Stimulated activated CD8-positive, alpha-beta memory T cell treated with anti-CD3 and anti-CD28 coated beads, Interleukin-7, amount 100 ng/mL, for 1 hour (primary cell): ENCODE measurements around the gene HECTD2.
"Not testable (repeated sequence)": the region's sequence is repeated elsewhere in the genome, so short reads cannot be mapped to it uniquely, and the experiment has no call there.

Experiments used
- DNase-seq, 2 donors: peaks; one replicate each; pipeline ENCODE4 v3.0.0-alpha.2; 2020; ENCODE audit warnings: low read depth in 2 of 2

The HECTD2 gene, protein sequence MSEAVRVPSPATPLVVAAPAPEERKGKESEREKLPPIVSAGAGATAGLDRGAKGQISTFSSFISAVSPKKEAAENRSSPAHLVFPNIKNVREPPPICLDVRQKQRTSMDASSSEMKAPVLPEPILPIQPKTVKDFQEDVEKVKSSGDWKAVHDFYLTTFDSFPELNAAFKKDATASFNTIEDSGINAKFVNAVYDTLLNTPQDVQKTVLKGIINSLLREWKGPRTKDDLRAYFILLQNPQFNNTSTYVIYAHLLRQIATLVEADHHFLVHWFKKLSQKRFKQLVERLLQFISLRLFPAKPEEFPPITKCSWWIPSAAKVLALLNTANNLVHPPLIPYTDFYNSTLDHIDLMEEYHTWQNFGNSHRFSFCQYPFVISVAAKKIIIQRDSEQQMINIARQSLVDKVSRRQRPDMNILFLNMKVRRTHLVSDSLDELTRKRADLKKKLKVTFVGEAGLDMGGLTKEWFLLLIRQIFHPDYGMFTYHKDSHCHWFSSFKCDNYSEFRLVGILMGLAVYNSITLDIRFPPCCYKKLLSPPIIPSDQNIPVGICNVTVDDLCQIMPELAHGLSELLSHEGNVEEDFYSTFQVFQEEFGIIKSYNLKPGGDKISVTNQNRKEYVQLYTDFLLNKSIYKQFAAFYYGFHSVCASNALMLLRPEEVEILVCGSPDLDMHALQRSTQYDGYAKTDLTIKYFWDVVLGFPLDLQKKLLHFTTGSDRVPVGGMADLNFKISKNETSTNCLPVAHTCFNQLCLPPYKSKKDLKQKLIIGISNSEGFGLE

DNA sequence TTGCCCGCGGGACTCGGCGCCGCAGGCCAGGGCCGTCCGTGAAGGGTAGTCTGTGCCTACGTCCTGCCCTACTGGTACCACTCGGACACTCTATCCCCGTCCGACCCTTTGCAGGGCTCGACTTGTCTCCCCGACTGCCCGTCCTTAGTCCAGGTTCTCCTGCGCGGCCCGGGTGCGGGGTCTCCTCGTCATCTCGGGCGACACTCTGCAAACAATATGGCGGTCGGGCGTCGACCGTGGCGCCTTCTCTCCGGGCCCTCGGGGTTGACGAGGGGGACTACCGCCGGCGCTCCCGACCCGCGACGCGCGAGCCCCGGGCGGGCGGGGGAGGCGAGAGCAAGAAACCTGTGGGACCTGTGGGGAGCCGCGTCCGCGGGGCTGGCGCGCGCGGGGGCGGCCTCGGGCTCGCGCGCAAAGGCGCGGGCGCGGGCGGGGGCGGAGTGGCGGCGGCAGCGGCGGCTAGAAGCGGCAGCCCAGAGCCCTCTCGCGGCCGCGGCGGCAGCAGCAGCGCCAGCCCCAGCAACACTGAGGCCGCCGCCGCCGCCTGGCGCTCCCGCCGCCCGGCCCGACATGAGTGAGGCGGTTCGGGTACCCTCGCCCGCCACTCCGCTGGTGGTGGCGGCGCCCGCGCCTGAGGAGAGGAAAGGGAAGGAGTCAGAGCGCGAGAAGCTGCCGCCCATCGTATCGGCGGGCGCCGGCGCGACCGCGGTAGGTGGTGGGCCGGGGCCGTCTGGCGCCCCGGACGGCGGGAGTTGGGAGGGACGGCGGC, at the start of gene HECTD2:
TSS of gene HECTD2 (plus strand) at position 476 of the 769 bp plus-strand sequence. CDS start at position 571, 95 bp downstream.
- DNase-seq = peak; percentile 55 to 59

DNA sequence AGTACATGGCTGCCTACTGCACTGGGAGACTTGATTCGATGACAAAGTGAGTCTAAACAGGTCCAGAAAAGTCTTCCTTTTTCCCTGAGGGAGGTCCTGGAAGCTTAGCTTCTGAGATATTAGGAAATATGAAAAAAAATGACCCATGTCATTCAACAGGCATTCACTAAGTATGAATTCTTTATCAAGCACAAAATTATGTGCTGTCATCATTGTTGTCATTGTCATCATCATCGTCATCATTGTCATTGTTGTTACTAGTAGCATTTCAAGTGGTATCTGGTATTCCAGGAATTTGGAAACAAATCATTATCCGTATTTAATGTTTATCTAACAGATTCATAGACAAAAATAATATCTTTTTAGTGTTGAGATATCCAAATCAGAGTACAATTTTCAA, 49.7 kb upstream of the HECTD2 start:
- no peak for DNase-seq

DNA sequence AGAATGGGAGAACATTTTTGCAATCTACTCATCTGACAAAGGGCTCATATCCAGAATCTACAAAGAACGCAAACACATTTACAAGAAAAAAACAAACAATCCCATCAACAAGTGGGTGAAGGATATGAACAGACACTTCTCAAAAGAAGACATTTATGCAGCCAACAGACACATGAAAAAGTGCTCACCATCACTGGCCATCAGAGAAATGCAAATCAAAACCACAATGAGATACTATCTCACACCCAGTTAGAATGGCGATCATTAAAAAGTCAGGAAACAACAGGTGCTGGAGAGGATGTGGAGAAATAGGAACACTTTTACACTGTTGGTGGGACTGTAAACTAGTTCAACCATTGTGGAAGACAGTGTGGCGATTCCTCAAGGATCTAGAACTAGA, 44.6 kb upstream of the HECTD2 start:
- not testable (repeated sequence) for DNase-seq

DNA sequence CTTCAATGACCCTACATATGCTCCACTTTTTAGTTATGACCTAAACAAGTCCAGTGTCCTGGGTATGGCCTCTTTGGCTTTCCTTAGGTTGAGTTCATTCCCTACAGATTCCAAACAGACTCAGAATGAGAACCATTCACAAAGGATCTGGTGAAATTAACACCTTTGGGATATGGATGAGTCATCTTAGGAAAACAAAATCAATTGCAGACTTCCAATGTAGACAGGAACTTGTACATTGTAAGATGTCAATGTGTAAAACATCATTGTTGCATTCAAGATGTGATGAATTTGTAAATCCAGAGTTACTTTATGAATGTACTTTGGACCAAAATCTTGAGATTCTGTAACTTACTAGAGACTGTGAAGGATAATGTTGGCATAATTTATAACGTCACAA, 43.4 kb upstream of the HECTD2 start:
- no peak for DNase-seq

DNA sequence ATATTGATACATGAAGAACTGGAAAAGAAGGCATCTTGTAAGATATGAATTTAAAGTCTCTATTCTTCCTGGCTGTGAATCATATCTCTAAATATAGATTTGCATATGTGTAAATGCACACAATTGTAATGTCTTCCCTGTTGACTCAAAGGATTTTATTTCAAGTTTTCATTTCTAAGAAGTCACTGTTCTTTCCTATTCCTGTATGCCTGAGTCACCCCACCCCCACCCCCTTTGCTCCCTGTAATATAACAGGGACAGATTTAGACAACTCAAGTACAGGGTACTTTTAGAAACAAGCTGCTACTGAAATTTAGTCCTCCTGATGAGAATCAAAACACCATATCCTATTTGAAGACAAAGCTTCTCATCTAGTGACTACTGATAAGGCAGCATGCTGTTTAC, 43.0 kb upstream of the HECTD2 start:
- no peak for DNase-seq

DNA sequence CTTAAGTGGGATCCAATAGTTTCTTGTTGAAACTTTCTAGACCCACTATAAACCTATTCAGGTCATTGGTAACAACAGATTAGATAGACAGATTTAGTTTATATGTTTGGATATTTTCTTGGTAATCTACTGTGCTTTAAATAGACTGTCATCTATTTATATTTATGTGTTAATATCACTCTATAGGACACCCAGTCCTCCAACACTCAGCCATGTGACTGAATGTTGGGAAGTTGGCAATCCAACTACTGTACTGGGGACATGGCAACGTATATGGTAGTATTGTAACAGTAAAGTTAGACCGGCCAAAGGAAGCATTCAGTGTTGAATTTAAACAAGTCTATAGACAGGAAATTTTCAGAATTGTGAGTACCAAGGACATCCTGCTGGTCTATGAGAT, 42.6 kb upstream of the HECTD2 start:
- no peak for DNase-seq

DNA sequence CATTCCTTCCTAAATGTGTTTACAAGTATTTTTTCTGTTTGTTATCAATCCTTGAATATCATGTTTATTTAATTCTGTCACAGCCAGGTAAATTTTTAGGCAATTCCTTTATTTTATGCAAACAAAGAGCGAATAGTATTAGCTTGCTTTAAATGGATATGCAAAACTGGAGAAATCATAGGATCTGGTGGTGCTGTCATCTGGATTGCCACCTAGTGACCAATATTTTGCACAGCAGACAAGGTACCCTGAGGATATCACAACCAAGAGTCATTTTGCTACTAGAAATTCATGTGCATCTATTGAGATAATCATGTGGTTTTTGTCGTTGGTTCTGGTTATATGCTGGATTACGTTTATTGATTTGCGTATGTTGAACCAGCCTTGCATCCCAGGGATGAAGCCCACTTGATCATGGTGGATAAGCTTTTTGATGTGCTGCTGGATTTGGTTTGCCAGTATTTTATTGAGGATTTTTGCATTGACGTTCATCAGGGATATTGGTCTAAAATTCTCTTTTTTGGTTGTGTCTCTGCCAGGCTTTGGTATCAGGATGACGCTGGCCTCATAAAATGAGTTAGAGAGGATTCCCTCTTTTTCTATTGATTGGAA, 40.1 kb upstream of the HECTD2 start:
- DNase-seq = not testable (repeated sequence)

DNA sequence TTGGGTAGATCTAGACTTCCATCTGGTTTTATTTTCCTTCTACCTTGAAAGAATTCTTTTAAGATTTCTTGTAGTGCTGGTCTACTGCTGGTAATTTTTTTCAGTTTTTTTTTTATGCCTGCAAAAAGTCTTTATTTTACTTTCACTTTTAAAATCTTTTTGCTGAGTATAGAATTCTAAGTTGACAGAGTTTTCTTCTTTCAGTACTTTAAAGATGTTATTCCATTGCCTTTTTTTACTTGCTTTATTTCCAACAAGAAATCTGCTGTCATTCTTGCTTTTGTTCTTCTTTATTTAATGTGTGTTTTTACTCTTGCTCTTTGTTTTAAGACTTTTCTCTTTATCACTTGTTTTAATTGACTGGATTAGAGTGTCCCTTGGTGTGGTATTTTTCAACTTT, 36.1 kb upstream of the HECTD2 start:
- DNase-seq = no peak

DNA sequence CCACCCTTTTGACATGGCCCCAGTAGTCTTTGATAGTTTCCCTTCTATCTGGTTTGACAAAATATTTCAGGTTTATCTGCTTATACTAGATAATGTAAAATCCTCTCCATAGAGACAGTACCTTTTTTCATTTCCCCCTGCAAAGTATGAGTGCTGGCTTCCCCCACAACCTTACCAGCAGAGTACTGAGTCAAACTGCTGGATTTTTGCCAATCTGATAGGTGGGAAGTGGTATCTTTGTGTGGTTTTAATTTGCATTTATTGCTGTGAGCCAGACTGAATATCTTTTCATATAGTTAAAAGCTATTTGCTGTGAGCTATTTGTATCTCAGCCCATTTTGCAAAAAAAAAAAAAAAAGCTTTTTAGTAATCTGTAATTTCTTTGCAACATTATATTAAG, 32.1 kb upstream of the HECTD2 start:
- DNase-seq = no peak

DNA sequence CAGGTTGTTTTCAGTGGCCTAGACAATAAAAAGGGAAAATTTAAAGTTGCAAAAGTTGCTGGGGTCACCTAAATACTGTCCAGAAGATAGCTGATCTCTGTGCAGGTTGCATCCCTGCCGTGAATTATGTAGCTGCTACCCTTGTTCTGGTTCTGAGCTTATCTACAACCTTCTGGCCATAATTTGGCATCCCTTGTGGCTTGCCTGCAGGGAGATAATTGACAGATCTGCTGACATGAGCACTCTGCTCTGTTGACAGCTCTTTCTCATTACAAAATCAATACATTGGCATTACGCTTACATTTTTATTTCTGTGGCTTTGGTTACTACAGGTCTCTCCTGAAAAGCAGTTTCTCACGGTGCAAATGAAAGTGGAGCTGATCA, 29.3 kb upstream of the HECTD2 start:
- no peak for DNase-seq

DNA sequence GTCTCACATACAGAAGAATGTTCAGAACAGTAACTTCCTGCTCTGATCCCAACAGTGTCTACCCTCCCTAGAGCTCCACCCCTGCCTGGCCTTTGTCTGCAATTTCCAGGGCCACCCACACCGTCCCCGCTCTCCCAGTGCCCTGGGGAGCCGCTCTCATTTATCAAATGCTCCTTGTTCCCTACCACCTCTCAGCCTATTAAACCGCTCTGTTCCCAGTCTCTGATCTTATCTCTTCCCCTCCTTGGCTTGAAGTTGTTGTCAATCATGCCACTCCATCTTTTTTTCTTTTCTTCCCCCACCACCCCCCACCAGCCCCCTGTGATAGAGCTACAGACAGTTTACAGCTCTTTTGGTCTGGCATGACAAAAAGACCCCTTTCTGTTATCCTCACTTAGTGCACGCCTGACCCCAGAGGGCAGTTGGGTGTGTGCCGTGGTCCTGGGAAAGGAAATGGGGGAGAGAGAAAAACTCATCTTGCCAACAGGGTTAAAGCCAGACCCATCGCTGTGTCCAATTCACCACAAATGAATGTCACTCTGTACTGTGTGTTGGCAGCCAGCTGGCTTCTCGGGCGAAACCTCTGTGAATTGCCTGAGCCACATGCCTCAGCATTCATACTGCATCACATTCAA, 28.8 kb upstream of the HECTD2 start:
- DNase-seq = no peak

DNA sequence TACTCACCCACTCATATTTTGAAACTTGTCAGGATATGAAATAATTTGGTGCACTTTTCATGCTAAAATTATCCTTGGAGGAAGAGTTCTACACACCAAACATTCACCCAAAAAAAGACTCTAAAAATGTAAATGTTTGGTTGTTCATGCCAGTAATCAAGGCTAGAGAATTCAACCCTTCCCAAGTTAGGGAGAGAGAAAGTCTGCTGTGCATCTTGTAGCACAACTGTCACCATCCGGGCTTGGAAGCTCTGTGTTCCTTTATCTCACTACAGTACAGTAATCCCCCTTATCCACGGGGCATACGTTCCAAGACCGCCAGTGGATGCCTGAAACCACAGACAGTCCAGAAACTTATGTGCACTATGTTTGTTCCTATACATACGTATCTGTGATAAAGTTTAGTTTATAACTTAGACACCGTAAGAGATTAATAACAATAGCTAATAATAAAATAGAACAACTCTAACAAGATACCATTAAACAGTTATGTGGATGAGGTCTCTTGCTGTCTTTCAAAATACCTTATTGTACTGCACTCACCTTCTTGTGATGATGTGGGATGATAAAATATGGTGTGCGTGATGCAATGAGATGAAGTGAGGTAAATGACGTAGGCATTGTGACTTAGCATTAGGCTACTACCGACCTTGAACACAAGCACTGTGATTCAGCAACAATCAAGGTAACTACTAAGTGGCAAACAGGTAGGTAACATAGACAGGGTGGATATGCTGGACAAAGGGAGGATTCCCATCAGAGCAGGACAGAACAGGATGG, 24.6 kb upstream of the HECTD2 start:
- no peak for DNase-seq

DNA sequence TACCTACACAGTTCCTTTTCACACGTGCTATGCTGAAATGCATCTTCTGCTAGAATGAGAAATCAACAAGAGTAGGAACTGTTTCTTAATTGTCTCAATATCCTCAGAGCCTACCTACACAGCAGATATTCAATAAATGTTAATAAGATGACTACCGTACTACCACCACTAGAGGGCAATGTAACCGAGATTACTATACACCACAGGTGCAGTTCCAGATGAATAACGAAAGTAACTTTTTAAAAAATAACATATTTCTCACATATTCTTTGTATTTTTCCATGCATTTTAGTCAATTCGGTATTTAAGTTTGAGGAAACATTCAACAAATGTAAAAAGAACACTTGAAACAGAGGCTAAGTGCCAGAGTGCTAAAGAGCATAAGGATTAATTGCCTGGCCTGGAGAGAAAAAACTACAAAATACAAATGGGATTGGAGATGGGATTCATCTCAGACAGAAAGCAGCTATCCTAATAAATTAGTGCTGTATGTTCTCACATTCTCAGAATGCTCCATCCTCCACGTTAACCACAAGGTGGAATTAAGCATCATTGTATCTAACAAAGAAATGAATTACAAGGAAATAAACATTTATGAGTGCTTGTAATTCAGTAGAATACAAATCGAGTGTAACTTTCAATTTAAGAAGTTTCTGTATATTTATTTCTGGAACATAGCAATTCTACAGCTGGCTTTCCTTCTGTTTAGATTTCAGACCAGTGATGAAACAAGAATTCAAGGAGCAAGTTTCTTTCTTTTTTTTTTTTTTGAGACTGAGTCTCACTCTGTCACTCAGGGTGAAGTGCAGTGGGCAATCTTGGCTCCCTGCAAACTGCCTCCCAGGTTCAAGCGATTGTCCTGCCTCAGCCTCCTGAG, 20.3 kb upstream of the HECTD2 start:
- DNase-seq = no peak

DNA sequence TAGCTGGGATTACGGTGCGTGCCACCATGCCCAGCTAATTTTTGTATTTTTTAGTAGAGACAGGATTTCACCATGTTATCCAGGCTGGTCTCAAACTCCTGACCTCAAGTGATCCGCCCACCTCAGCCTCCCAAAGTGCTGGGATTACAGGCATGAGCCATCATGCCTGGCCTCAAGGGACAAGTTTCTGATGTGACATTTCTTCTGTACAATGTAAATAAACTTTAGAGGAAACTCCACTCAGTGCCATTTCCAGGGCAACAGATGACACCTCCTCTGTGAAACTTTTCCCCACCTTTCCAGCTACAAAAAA, 19.7 kb upstream of the HECTD2 start:
- DNase-seq = not testable (repeated sequence)

DNA sequence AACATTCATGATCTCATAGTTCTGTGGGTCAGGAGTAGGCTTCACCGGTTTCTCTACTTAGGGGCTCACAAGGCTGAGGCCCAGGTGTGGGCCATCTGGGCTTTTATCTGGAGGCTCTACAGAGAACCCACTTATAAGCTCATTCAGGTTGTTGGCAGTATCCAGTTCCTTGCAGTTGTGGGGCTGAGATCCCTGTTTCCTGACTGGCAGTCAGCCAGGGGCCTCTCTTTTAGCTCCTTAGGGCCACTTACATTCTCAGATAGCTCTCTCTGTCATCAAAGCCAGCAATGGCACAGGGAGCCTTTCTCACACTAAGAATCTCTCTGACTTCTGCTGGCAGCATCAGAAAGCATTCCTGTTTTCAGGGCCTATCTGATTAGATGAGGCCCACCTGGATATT, 18.2 kb upstream of the HECTD2 start:
- no peak for DNase-seq

DNA sequence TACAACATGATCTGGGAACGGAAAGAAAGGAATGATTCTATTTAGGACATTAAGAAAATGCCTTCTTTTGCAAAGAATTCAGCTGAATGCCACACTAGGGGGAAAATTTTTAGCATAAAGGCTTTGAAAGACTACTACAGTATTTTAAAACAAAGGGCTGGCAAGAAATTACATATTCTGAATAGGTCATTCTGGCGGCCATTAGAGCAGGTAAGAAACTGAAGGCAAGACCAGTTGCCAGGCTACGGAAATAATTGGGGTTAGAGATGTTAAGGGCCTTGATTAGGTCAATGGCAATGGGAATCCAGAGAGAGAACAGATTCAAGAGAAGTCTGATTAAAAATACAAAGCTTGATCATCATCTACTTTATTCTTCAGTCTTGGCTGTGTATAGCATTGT, 3.8 kb upstream of the HECTD2 start:
- DNase-seq = no peak

DNA sequence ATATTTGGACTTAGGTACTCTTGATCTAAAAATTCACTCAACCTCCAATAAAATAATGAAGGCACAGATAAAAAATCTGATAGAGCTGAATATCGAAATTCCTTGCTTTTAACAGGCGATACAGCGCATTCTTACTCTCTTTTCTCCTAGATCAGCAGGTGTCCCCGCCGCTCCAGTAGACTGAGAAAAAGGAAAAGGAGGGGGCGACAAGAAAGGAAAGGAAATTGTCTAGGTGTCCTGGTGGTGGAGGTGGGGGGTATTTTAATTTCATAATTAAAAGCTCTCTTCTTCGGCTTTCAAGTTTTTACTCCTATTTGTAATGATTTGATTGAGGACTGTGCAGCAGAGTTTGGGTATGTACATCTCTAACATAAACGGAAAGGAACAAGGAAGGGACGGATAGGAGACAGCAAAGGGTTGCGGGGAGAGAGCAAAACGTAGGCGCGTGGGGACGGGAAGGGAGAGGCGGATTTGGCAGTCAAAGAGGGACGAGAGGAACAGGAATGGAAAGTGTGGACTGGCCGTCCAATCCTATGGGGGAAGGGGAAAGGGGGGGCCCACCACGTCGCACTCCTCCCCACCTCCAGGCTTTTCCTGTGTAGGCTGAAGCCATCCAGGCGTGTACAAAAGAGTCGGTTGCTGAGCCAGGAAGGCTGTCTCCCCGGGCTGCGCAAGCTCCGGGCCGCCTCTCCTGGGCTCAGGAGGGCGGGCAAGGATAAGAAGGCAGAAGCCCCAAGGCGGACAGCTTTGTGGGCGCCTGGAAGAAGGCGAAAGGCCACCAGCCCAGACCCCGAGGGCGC, 875 bp upstream of the HECTD2 start:
- DNase-seq = no peak

DNA sequence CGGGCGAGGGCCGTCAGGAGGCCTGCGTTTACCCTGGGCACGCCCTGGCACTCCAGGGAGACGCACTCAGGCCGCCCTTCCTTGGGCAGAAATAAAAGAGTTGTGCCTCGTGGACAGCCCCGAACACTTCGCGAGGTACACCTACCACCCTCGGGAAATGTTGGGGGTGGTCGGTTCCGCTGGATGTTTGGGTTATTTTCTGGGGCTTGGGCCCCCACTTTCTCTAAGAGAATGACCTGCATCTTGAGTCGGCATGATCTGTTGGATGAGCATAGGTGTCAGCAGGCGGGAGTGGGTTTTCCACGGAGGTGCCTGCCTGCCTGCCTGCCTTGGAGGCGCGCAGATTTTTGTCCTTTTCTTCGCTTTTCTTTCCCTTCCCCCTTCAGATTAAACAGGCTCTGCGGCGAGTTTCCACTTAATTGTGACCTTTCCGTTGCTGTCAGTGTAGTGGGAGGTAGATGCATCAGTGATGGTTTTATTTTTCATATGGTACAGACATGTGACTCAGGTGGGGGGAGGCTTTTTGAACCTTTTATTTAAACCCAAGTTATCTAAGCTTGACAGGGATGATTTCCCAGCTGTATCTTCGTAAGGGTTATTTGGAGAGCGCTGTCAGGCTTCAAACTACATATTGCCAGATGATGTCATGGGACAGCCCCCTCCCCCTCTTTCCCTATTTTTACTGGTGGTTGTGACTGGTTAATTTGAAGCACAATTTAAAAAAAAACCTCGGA, 661 bp downstream of the HECTD2 start:
- no peak for DNase-seq
